ENCODE data around the gene ZNF644. TPM values are rescaled to one million over a fixed set of nuclear protein-coding genes. Genes with fewer than 3 reads are reported as not detected.
A peak's percentile ranks its signal among the peaks of the same experiment; 100 is the strongest.

Gene ZNF644
- polyA plus RNA-seq, 3 donors: 59.4 to 71.7 (median 64.0) TPM

- DNase-seq (ENCODE audit: extremely low read depth in 1 of 11, low read depth in 9 of 11, low spot score in 4 of 11): no peak
Observed at GRCh38 chr1:91036894-91037829, 15.3 kb upstream of the ZNF644 start.

GRCh38 chr1:91032349-91032748, 10.5 kb upstream of the ZNF644 start:
- DNase-seq (ENCODE audit: extremely low read depth in 1 of 11, low read depth in 9 of 11, low spot score in 4 of 11): no peak

GRCh38 chr1:91031081-91031480, 9.2 kb upstream of the ZNF644 start:
- DNase-seq (ENCODE audit: extremely low read depth in 1 of 11, low read depth in 9 of 11, low spot score in 4 of 11): no peak

GRCh38 chr1:91026777-91027176, 4.9 kb upstream of the ZNF644 start:
- no peak for DNase-seq (ENCODE audit: extremely low read depth in 1 of 11, low read depth in 9 of 11, low spot score in 4 of 11)

GRCh38 chr1:91026320-91026719, 4.5 kb upstream of the ZNF644 start:
- no peak for DNase-seq (ENCODE audit: extremely low read depth in 1 of 11, low read depth in 9 of 11, low spot score in 4 of 11)

- DNase-seq (ENCODE audit: extremely low read depth in 1 of 11, low read depth in 9 of 11, low spot score in 4 of 11): no peak
Observed at GRCh38 chr1:91024481-91025119, 2.8 kb upstream of the ZNF644 start.

GRCh38 chr1:91022518-91022929, 689 bp upstream of the ZNF644 start:
- DNase-seq (ENCODE audit: extremely low read depth in 1 of 11, low read depth in 9 of 11, low spot score in 4 of 11): peak in 2 of 11 donors; percentile 4 to 8

GRCh38 chr1:91020967-91021685, 709 bp downstream of the ZNF644 start:
- peak; percentile 53 to 80 (median 69) for DNase-seq (ENCODE audit: extremely low read depth in 1 of 11, low read depth in 9 of 11, low spot score in 4 of 11)

GRCh38 chr1:91020486-91020885, 1.3 kb downstream of the ZNF644 start:
- no peak for DNase-seq (ENCODE audit: extremely low read depth in 1 of 11, low read depth in 9 of 11, low spot score in 4 of 11)

- DNase-seq (ENCODE audit: extremely low read depth in 1 of 11, low read depth in 9 of 11, low spot score in 4 of 11): no peak
Observed at GRCh38 chr1:91018006-91018405, 3.8 kb downstream of the ZNF644 start.

GRCh38 chr1:91015794-91016550, 5.9 kb downstream of the ZNF644 start:
- DNase-seq (ENCODE audit: extremely low read depth in 1 of 11, low read depth in 9 of 11, low spot score in 4 of 11): no peak

GRCh38 chr1:91015358-91015780, 6.5 kb downstream of the ZNF644 start:
- no peak for DNase-seq (ENCODE audit: extremely low read depth in 1 of 11, low read depth in 9 of 11, low spot score in 4 of 11)

- DNase-seq (ENCODE audit: extremely low read depth in 1 of 11, low read depth in 9 of 11, low spot score in 4 of 11): no peak
Observed at GRCh38 chr1:91014475-91014874, 7.4 kb downstream of the ZNF644 start.

- DNase-seq (ENCODE audit: extremely low read depth in 1 of 11, low read depth in 9 of 11, low spot score in 4 of 11): no peak
Observed at GRCh38 chr1:91013302-91013701, 8.5 kb downstream of the ZNF644 start.

- DNase-seq (ENCODE audit: extremely low read depth in 1 of 11, low read depth in 9 of 11, low spot score in 4 of 11): no peak
Observed at GRCh38 chr1:91012196-91012595, 9.6 kb downstream of the ZNF644 start.

- DNase-seq (ENCODE audit: extremely low read depth in 1 of 11, low read depth in 9 of 11, low spot score in 4 of 11): no peak
Observed at GRCh38 chr1:91011726-91012125, 10.1 kb downstream of the ZNF644 start.

GRCh38 chr1:91007827-91008226, 14.0 kb downstream of the ZNF644 start:
- DNase-seq (ENCODE audit: extremely low read depth in 1 of 11, low read depth in 9 of 11, low spot score in 4 of 11): no peak

GRCh38 chr1:91007092-91007491, 14.7 kb downstream of the ZNF644 start:
- DNase-seq (ENCODE audit: extremely low read depth in 1 of 11, low read depth in 9 of 11, low spot score in 4 of 11): no peak
